ENCODE data around the gene EML2.

DNA sequence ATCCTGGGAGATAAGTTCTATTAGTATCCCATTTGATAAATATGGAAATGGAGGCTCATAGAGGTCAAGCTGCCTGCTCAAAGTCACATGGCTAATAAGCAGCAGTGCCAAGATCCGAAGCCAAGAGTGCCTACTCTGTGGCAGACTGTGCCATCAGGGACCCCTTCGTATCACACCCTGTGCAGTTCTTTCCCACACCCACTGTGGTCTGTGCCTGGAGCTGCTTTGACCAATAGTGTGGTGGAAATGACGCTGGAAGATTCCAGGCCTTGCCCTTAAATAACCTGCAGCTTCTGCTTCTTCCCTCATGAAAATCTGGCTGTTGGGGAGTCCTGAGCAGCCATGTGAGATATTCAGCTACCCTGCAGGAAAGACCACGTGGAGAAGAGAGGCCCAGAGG lies 64.7 kb downstream of the EML2 start:
- TF ChIP-seq CTCF (IDR thresholded peaks at IDR 0.05): no peak
- no peak for TF ChIP-seq POLR2A (IDR thresholded peaks at IDR 0.05)
- TF ChIP-seq EP300 (IDR thresholded peaks at IDR 0.05): no peak
- no peak for TF ChIP-seq POLR2AphosphoS5 (IDR thresholded peaks at IDR 0.05)
